K562 (cell line): ENCODE measurements around the gene MAU2. TPM values are rescaled to one million over a fixed set of nuclear protein-coding genes. Genes with fewer than 3 reads are reported as not detected.

ENCODE experiments used
- CHD1 ChIP-seq: fragments of 200-600 bp; sonication (generic); IDR thresholded peaks from one replicate; pipeline ENCODE4 v1.6.1; 2012; ENCODE audit warnings: mild to moderate bottlenecking, moderate library complexity, low read length, inconsistent platforms
- HNRNPLL ChIP-seq: fragments of 200-400 bp; formaldehyde crosslinking; IDR thresholded peaks from 2 replicates; pipeline ENCODE4 v1.6.1; 2017; ENCODE audit warnings: low read length, low read depth, mild to moderate bottlenecking; ENCODE audit not compliant: poor library complexity, severe bottlenecking
- KLF6 ChIP-seq: fragments of 250-450 bp; sonication (Bioruptor Pico); IDR thresholded peaks from 2 replicates; pipeline ENCODE4 v1.4.0; 2020; ENCODE audit warnings: mild to moderate bottlenecking, moderate library complexity, borderline replicate concordance
- NBN ChIP-seq: fragments of 450-650 bp; IDR thresholded peaks from 2 replicates; pipeline ENCODE4 v1.6.1; 2016; ENCODE audit warnings: low read depth, mild to moderate bottlenecking
- NCOR1 ChIP-seq: fragments of 450-650 bp; IDR thresholded peaks from 2 replicates; pipeline ENCODE4 v1.6.1; 2016; ENCODE audit warnings: mild to moderate bottlenecking, moderate library complexity
- SIN3A ChIP-seq, 2 experiments: fragments of 150-350 bp in 1 of 2; IDR thresholded peaks; 2 replicates each; pipeline ENCODE4 v1.6.1; 2011 to 2016; ENCODE audit warnings: borderline replicate concordance in 2 of 2, low read depth in 2 of 2, low read length in 2 of 2, mild to moderate bottlenecking in 2 of 2, moderate library complexity in 2 of 2; ENCODE audit not compliant: control insufficient read depth in 1 of 2
- SMARCE1 ChIP-seq: fragments of 450-650 bp; IDR thresholded peaks from 2 replicates; pipeline ENCODE4 v1.7.1; 2016; ENCODE audit warnings: mild to moderate bottlenecking
- THAP7 ChIP-seq: fragments of 250-450 bp; sonication (Bioruptor Pico); IDR thresholded peaks from 2 replicates; pipeline ENCODE4 v1.5.0; 2021
- THRA ChIP-seq: fragments of 450-650 bp; IDR thresholded peaks from 2 replicates; pipeline ENCODE4 v1.6.1; 2017; ENCODE audit warnings: mild to moderate bottlenecking, moderate library complexity
- UBTF ChIP-seq, 2 experiments: IDR thresholded peaks; 2 replicates each; pipeline ENCODE4 v1.6.1; 2012; ENCODE audit warnings: improper control_type of control experiment in 2 of 2, low read depth in 2 of 2, low read length in 2 of 2, borderline replicate concordance in 1 of 2
- ZBTB5 ChIP-seq: fragments of 450-650 bp; IDR thresholded peaks from 2 replicates; pipeline ENCODE4 v1.6.1; 2017; ENCODE audit warnings: antibody characterized with exemption
- ZNF133 ChIP-seq: fragments of 250-450 bp; sonication (Bioruptor Pico); IDR thresholded peaks from 2 replicates; pipeline ENCODE4 v1.4.0; 2020; ENCODE audit warnings: mild to moderate bottlenecking
- ZNF134 ChIP-seq: fragments of 250-450 bp; sonication (Bioruptor Pico); conservative IDR thresholded peaks from 2 replicates; pipeline ENCODE4 v1.4.0; 2020
- ZNF592 ChIP-seq: fragments of 450-650 bp; IDR thresholded peaks from 2 replicates; pipeline ENCODE4 v1.6.1; 2017; ENCODE audit warnings: antibody characterized with exemption, mild to moderate bottlenecking
- polyA plus RNA-seq, 8 experiments: library from polyadenylated mRNA; depleted of rRNA in 4 of 8; stranded (reverse) in 5 of 8; unstranded in 3 of 8; fragments of >200 nt; fragmentation: Nextera tagmentation in 2 of 8; fragmentation: Illumina TruSeq in 1 of 8; extraction: Ambion mirVana in 2 of 8; extraction: Trizol in 1 of 8; gene quantifications; 2 replicates each; pipeline versions ENCODE4 v1.2.1 to v1.2.3, GENCODE V29; 2011 to 2014; ENCODE audit warnings: inconsistent platforms in 1 of 8, missing spikeins in 1 of 8
- total RNA-seq, 7 experiments: library from RNA; depleted of rRNA in 6 of 7; stranded (reverse); fragments of >200 nt in 6 of 7; fragmentation: Illumina TruSeq in 2 of 7; extraction: Trizol in 2 of 7; gene quantifications; 2 replicates each; pipeline versions ENCODE4 v1.2.1 to v1.2.3, GENCODE V29; 2011 to 2021; ENCODE audit warnings: low replicate concordance in 1 of 7

MAU2 gene
- total and polyA plus RNA-seq, 9 of the 15 experiments (the other 6 are each of a cell fraction or from before 2014, with no cell fraction given): 1.2 to 48.1 (median 19.4) TPM

- TF ChIP-seq ZBTB5 (no peak), SIN3A (IDR thresholded peaks at IDR 0.05; ENCODE audit: borderline replicate concordance in 2 of 2, control insufficient read depth in 1 of 2, low read depth in 2 of 2, low read length in 2 of 2) (peak; percentile 60 to 79; a peak in 3 of 4 replicates), THAP7 (CRISPR knock-in tag) (no peak), KLF6 (peak; percentile 91; the same call in 1 of the 2 replicates), HNRNPLL (peak; percentile 20), SMARCE1 (peak; percentile 72), THRA (no peak), UBTF (IDR thresholded peaks at IDR 0.05; ENCODE audit: borderline replicate concordance in 1 of 2, low read depth in 2 of 2, low read length in 2 of 2) (peak; percentile 78 to 94; a peak in 3 of 4 replicates), CHD1 (no peak), NCOR1 (peak; percentile 65), ZNF133 (CRISPR knock-in tag) (no peak), NBN (peak; percentile 81; the same call in 1 of the 2 replicates), ZNF134 (CRISPR knock-in tag) (no peak), ZNF592 (peak; percentile 94)
Observed at GRCh38 chr19:19404879-19405860, 84.5 kb downstream of the MAU2 start, which contains the start of gene GATAD2A (continued).
